Measurements from ENCODE around the gene ACOXL.

DNA sequence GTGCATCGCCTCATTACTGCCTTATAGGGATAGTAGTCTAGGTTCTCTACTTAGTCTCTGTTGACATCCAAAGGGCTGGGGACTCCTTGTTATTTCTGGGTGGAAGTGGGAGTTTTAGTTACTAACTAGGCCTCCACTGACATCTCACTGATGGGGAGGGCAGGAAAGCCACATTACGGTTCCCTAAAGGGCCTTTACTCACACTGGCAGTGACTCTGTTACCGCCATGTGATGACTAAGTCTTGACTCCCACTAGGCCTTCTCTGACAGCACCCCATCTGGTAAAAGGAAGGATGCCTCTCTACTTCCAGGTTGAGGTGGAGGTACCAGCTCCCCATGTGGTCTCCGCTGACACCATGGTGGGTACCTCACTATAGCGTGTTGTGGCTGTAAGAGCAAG is 374.3 kb downstream of the ACOXL start:
- TF ChIP-seq TBP (IDR thresholded peaks at IDR 0.05; ENCODE audit: low read depth, low read length) (no peak), POLR2A (IDR thresholded peaks at IDR 0.05; ENCODE audit: control extremely low read depth in 1 of 2, low read depth in 2 of 2, low read length in 2 of 2) (no peak)
- TF ChIP-seq, protein P1, sequence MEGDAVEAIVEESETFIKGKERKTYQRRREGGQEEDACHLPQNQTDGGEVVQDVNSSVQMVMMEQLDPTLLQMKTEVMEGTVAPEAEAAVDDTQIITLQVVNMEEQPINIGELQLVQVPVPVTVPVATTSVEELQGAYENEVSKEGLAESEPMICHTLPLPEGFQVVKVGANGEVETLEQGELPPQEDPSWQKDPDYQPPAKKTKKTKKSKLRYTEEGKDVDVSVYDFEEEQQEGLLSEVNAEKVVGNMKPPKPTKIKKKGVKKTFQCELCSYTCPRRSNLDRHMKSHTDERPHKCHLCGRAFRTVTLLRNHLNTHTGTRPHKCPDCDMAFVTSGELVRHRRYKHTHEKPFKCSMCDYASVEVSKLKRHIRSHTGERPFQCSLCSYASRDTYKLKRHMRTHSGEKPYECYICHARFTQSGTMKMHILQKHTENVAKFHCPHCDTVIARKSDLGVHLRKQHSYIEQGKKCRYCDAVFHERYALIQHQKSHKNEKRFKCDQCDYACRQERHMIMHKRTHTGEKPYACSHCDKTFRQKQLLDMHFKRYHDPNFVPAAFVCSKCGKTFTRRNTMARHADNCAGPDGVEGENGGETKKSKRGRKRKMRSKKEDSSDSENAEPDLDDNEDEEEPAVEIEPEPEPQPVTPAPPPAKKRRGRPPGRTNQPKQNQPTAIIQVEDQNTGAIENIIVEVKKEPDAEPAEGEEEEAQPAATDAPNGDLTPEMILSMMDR (IDR thresholded peaks at IDR 0.05; ENCODE audit: control extremely low read depth in 1 of 3, insufficient read depth in 1 of 3, low read depth in 1 of 3, low read length in 3 of 3), result no peak
- TF ChIP-seq, protein P2, sequence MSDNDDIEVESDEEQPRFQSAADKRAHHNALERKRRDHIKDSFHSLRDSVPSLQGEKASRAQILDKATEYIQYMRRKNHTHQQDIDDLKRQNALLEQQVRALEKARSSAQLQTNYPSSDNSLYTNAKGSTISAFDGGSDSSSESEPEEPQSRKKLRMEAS (IDR thresholded peaks at IDR 0.05), result no peak
